Activated CD4-positive, alpha-beta memory T cell treated with anti-CD3 and anti-CD28 coated beads for 36 hours (primary cell): Measurements from ENCODE around the gene CDCA5. TPM values are rescaled to one million over a fixed set of nuclear protein-coding genes. Genes with fewer than 3 reads are reported as not detected.

Source experiments
- CTCF ChIA-PET: fragments of 350-600 bp; sonication (Branson Sonifier 250); formaldehyde crosslinking; loops from one replicate; lab custom pipeline; 2021; ENCODE audit warnings: antibody characterized with exemption, inconsistent platforms; lab: Charles Lee
- POLR2A ChIA-PET: fragments of 350-600 bp; sonication (Branson Sonifier 250); formaldehyde crosslinking; loops from one replicate; lab custom pipeline; 2021; ENCODE audit warnings: antibody characterized with exemption; lab: Charles Lee
- DNase-seq: peaks from one replicate; pipeline ENCODE4 v3.0.0-alpha.2; 2020
- H3K27ac Mint-ChIP-seq: one replicate; pipeline ENCODE4 v1.8.0; 2021; ENCODE audit warnings: mixed read lengths
- H3K27me3 Mint-ChIP-seq: one replicate; pipeline ENCODE4 v1.8.0; 2021; ENCODE audit warnings: mixed read lengths
- H3K36me3 Mint-ChIP-seq: one replicate; pipeline ENCODE4 v1.8.0; 2021; ENCODE audit warnings: mixed read lengths
- H3K4me1 Mint-ChIP-seq: one replicate; pipeline ENCODE4 v1.8.0; 2021; ENCODE audit warnings: low read depth, mixed read lengths
- H3K4me3 Mint-ChIP-seq: one replicate; pipeline ENCODE4 v1.8.0; 2021; ENCODE audit warnings: mild to moderate bottlenecking, mixed read lengths
- H3K9me3 Mint-ChIP-seq: one replicate; pipeline ENCODE4 v1.8.0; 2021; ENCODE audit warnings: mixed read lengths
- intact Hi-C: fragments of 100-400 bp; cut with micrococcal nuclease; formaldehyde crosslinking; loops from one replicate; pipeline ENCODE4 v1.15.1; 2023
- total RNA-seq, 2 experiments: library from RNA; stranded (reverse); gene quantifications; one replicate each; pipeline ENCODE4 v1.2.3, GENCODE V29; 2021

Gene CDCA5
- total RNA-seq, 2 experiments from 2014 or later: 111 to 112 TPM

- H3K9me3 Mint-ChIP-seq: no peaks in the 10 kb centered on the region
- H3K4me3 Mint-ChIP-seq: peak within 1 kb of the TSS; percentile 84
- intact Hi-C loops: loop anchor here (2.0 to 10.0 kb wide), 3 partner anchors 69 to 867 kb away; partner anchors contain the start of genes CAPN1, FKBP2, PPP1R14B and RASGRP2
- peaks cover 56% of the 10 kb centered on the region for H3K4me1 Mint-ChIP-seq
- H3K27me3 Mint-ChIP-seq: no peaks in the 10 kb centered on the region
- ChIA-PET POLR2A (interaction anchor here (0.8 to 2.8 kb wide), 8 partner anchors 10 to 150 kb away, joined by 3 to 19 read pairs (median 5); partner anchors contain the start of genes CAPN1, CDCA5, FAU and MRPL49), CTCF (interaction anchor here (0.6 to 6.7 kb wide), 17 partner anchors 8 to 910 kb away, joined by 3 to 122 read pairs (median 7); partner anchors contain the start of genes ARL2, CAPN1, CDCA5 and FAU)
- H3K27ac Mint-ChIP-seq: peak within 1 kb of the TSS; percentile 80
- peaks cover 5% of the 10 kb centered on the region for H3K36me3 Mint-ChIP-seq
- DNase-seq: peak; percentile 96
Observed at GRCh38 chr11:65111744-65112545, 28.1 kb upstream of the CDCA5 start, which contains the start of gene TM7SF2. TSS of gene TM7SF2 (plus strand) at chr11:65111872. CDS start at chr11:65112016, 144 bp downstream.

- ChIA-PET CTCF (interaction anchor here (0.7 to 6.7 kb wide), 19 partner anchors 9 to 300 kb away, joined by 3 to 122 read pairs (median 7); partner anchors contain the start of genes ARL2, CAPN1, CDC42BPG and FAU), POLR2A (interaction anchor here (0.6 to 2.8 kb wide), 7 partner anchors 10 to 244 kb away, joined by 3 to 19 read pairs (median 6); partner anchors contain the start of genes FAU, MRPL49, SYVN1 and VPS51)
- no peak for DNase-seq
- intact Hi-C loops: loop anchor here (2.0 to 10.0 kb wide), 3 partner anchors 70 to 866 kb away; partner anchors contain the start of genes CAPN1, FKBP2, PPP1R14B and RASGRP2
- H3K27ac Mint-ChIP-seq: no peak overlapping the region
- H3K9me3 Mint-ChIP-seq: no peaks in the 10 kb centered on the region
- H3K4me1 Mint-ChIP-seq: peaks cover 52% of the 10 kb centered on the region
- H3K27me3 Mint-ChIP-seq: no peaks in the 10 kb centered on the region
- peaks cover 1% of the 10 kb centered on the region for H3K36me3 Mint-ChIP-seq
- H3K4me3 Mint-ChIP-seq: peak overlapping the region; percentile 84
Observed at GRCh38 chr11:65111159-65111743, 27.4 kb upstream of the CDCA5 start.

- Mint-ChIP-seq H3K27ac (peak overlapping the region; percentile 23), H3K4me1 (peaks cover 44% of the 10 kb centered on the region), H3K9me3 (no peaks in the 10 kb centered on the region), H3K36me3 (peaks cover 5% of the 10 kb centered on the region), H3K4me3 (no peak overlapping the region), H3K27me3 (no peaks in the 10 kb centered on the region)
- peak; percentile 97 for DNase-seq
- ChIA-PET CTCF (interaction anchor here (0.5 to 6.7 kb wide), 25 partner anchors 10 to 300 kb away, joined by 3 to 122 read pairs (median 4); partner anchors contain the start of genes ARL2, CAPN1, CDC42BPG and FAU), POLR2A (interaction anchor here (1.2 to 2.2 kb wide), 4 partner anchors 12 to 72 kb away, joined by 3 to 12 read pairs (median 6); partner anchors contain the start of genes CAPN1, FAU, MRPL49 and SYVN1)
- intact Hi-C loops: loop anchor here (1.0 to 10.0 kb wide), 4 partner anchors 14 to 866 kb away; partner anchors contain the start of genes CAPN1, FKBP2, PPP1R14B and RASGRP2
Observed at GRCh38 chr11:65110354-65110861, 26.6 kb upstream of the CDCA5 start.

- H3K4me1 Mint-ChIP-seq: peaks cover 43% of the 10 kb centered on the region
- no peak for DNase-seq
- ChIA-PET CTCF (interaction anchor here (0.5 to 6.7 kb wide), 19 partner anchors 10 to 263 kb away, joined by 3 to 122 read pairs (median 5); partner anchors contain the start of genes ARL2, CAPN1, FAU and MRPL49), POLR2A (interaction anchor here (1.2 to 1.5 kb wide), 4 partner anchors 8 to 72 kb away, joined by 3 to 7 read pairs (median 4); partner anchors contain the start of genes CAPN1, FAU, MRPL49 and SYVN1)
- peak overlapping the region; percentile 23 for H3K27ac Mint-ChIP-seq
- intact Hi-C loops: loop anchor here (1.0 to 10.0 kb wide), 4 partner anchors 13 to 865 kb away; partner anchors contain the start of genes CAPN1, FKBP2, PPP1R14B and RASGRP2
- H3K4me3 Mint-ChIP-seq: no peak overlapping the region
- H3K9me3 Mint-ChIP-seq: no peaks in the 10 kb centered on the region
- no peaks in the 10 kb centered on the region for H3K27me3 Mint-ChIP-seq
- peaks cover 5% of the 10 kb centered on the region for H3K36me3 Mint-ChIP-seq
Observed at GRCh38 chr11:65109231-65110198, 25.7 kb upstream of the CDCA5 start.

- Mint-ChIP-seq H3K36me3 (peaks cover 6% of the 10 kb centered on the region), H3K4me3 (no peak overlapping the region), H3K4me1 (peaks cover 37% of the 10 kb centered on the region), H3K9me3 (no peaks in the 10 kb centered on the region), H3K27ac (no peak overlapping the region), H3K27me3 (no peaks in the 10 kb centered on the region)
- no peak for DNase-seq
- ChIA-PET POLR2A (interaction anchor here (1.4 to 1.5 kb wide), 2 partner anchors 9 to 13 kb away, joined by 4 to 5 read pairs; partner anchors contain the start of genes FAU, MRPL49 and ZNHIT2), CTCF (interaction anchor here (0.8 to 6.7 kb wide), 4 partner anchors 10 to 95 kb away, joined by 3 to 122 read pairs (median 59); partner anchors contain the start of genes ARL2, FAU, MRPL49 and VPS51)
- intact Hi-C loops: no loop called here
Observed at GRCh38 chr11:65108469-65109123, 24.8 kb upstream of the CDCA5 start.

- no peak overlapping the region for H3K27ac Mint-ChIP-seq
- no peak overlapping the region for H3K4me3 Mint-ChIP-seq
- no peak for DNase-seq
- intact Hi-C loops: no loop called here
- H3K4me1 Mint-ChIP-seq: peaks cover 30% of the 10 kb centered on the region
- no peaks in the 10 kb centered on the region for H3K9me3 Mint-ChIP-seq
- H3K27me3 Mint-ChIP-seq: no peaks in the 10 kb centered on the region
- POLR2A ChIA-PET: interaction anchor here (0.6 to 1.5 kb wide), 3 partner anchors 8 to 14 kb away, joined by 3 to 5 read pairs (median 4); partner anchors contain the start of genes FAU, MRPL49 and ZNHIT2
- peaks cover 8% of the 10 kb centered on the region for H3K36me3 Mint-ChIP-seq
- CTCF ChIA-PET: interaction anchor here (0.8 to 6.7 kb wide), 3 partner anchors 12 to 94 kb away, joined by 3 to 72 read pairs (median 46); partner anchors contain the start of genes ARL2, FAU, MRPL49 and ZNHIT2
Observed at GRCh38 chr11:65107751-65108468, 24.1 kb upstream of the CDCA5 start.

- Mint-ChIP-seq H3K27ac (no peak overlapping the region), H3K36me3 (peaks cover 8% of the 10 kb centered on the region)
- CTCF ChIA-PET: interaction anchor here (6.7 kb wide), 1 partner anchor 13 kb away, joined by 72 read pairs; the partner anchor contains the start of genes FAU, MRPL49 and ZNHIT2
Observed at GRCh38 chr11:65107078-65107477, 23.2 kb upstream of the CDCA5 start.

GRCh38 chr11:65104628-65105027 is 20.8 kb upstream of the CDCA5 start:
- Mint-ChIP-seq H3K4me3 (no peak overlapping the region), H3K27me3 (no peaks in the 10 kb centered on the region), H3K27ac (peak overlapping the region; percentile 69), H3K36me3 (peaks cover 8% of the 10 kb centered on the region), H3K4me1 (peaks cover 4% of the 10 kb centered on the region), H3K9me3 (no peaks in the 10 kb centered on the region)
- ChIA-PET POLR2A (no interaction called here), CTCF (interaction anchor here (0.8 to 13.1 kb wide), 2 partner anchors 7 to 217 kb away, joined by 3 to 122 read pairs; partner anchors contain the start of gene TM7SF2)
- intact Hi-C loops: no loop called here
- no peak for DNase-seq

More at GRCh38 chr11:65107078-65107477, 23.2 kb upstream of the CDCA5 start:
- no peak for DNase-seq
- H3K9me3 Mint-ChIP-seq: no peaks in the 10 kb centered on the region
- H3K4me3 Mint-ChIP-seq: no peak overlapping the region
- POLR2A ChIA-PET: interaction anchor here (0.6 kb wide), 1 partner anchor 7 kb away, joined by 3 read pairs; no protein-coding TSS in a partner anchor
- peaks cover 26% of the 10 kb centered on the region for H3K4me1 Mint-ChIP-seq
- intact Hi-C loops: no loop called here
- H3K27me3 Mint-ChIP-seq: no peaks in the 10 kb centered on the region

GRCh38 chr11:65103476-65103875 is 19.6 kb upstream of the CDCA5 start:
- no peak overlapping the region for H3K4me3 Mint-ChIP-seq
- DNase-seq: no peak
- H3K27ac Mint-ChIP-seq: no peak overlapping the region
- POLR2A ChIA-PET: no interaction called here
- CTCF ChIA-PET: interaction anchor here (1.1 to 13.1 kb wide), 2 partner anchors 8 to 259 kb away, joined by 3 to 122 read pairs; partner anchors contain the start of genes CDC42BPG and TM7SF2
- H3K4me1 Mint-ChIP-seq: peaks cover 8% of the 10 kb centered on the region
- peaks cover 10% of the 10 kb centered on the region for H3K36me3 Mint-ChIP-seq
- intact Hi-C loops: no loop called here
- no peaks in the 10 kb centered on the region for H3K27me3 Mint-ChIP-seq
- no peaks in the 10 kb centered on the region for H3K9me3 Mint-ChIP-seq
